Lower leg skin (tissue), 3 donors: Measurements from ENCODE around the gene ICE1.

Experiments used
- CTCF ChIP-seq, 3 donors: fragments of 450-650 bp; IDR thresholded peaks; one replicate each; pipeline ENCODE4 v1.5.1; 2016; ENCODE audit warnings: antibody characterized with exemption in 3 of 3, mild to moderate bottlenecking in 3 of 3, moderate library complexity in 2 of 3
- POLR2A ChIP-seq, 2 donors: fragments of 450-650 bp; IDR thresholded peaks; one replicate each; pipeline ENCODE4 v1.6.1; 2016 to 2017; ENCODE audit warnings: antibody characterized with exemption in 2 of 2, mild to moderate bottlenecking in 1 of 2, moderate library complexity in 1 of 2

DNA sequence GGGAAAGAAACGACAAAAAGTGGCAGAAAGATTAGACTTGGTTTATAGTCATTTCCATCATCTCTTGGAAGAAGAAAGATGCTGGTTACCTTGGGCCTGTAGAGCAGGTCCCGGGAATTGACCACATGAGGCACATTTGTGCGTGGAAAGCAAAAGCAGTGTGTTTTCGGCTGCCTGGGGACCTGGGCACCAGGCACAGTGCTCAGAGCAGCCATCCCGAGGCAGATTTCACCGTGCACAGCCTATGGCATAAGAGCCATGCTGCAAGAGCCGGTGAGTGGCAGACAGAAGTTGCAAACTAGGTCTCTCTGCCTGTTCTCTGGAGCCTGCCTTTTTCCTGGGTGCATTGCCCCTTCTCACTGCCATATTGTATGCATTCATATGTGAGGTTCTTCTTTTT lies 77.0 kb downstream of the ICE1 start:
- TF ChIP-seq POLR2A (IDR thresholded peaks at IDR 0.05) (no peak), CTCF (IDR thresholded peaks at IDR 0.05) (no peak)
